NT2/D1 (cell line): ENCODE data around the gene CACNA2D3.

Experiments used
- DNase-seq: peaks from one replicate; pipeline ENCODE4 v3.0.0-alpha.2; 2011; ENCODE audit warnings: low read depth, low spot score
- H3K27me3 ChIP-seq: 2 replicates; pipeline ENCODE4 v1.6.0; 2011; ENCODE audit warnings: mild to moderate bottlenecking; ENCODE audit not compliant: insufficient read length, insufficient read depth
- H3K36me3 ChIP-seq: 2 replicates; pipeline ENCODE4 v1.6.1; 2011; ENCODE audit warnings: mild to moderate bottlenecking, low read length, mixed read lengths; ENCODE audit not compliant: insufficient read depth, insufficient read length
- H3K4me1 ChIP-seq: 2 replicates; pipeline ENCODE4 v1.5.1; 2011; ENCODE audit not compliant: insufficient read depth, insufficient read length
- H3K4me3 ChIP-seq: 2 replicates; pipeline ENCODE4 v1.5.1; 2011; ENCODE audit warnings: low read depth; ENCODE audit not compliant: insufficient read length
- H3K9ac ChIP-seq: 2 replicates; pipeline ENCODE4 v1.6.0; 2011; ENCODE audit warnings: low read depth; ENCODE audit not compliant: insufficient read length
- H3K9me3 ChIP-seq: 2 replicates; pipeline ENCODE4 v1.5.1; 2011; ENCODE audit warnings: mild to moderate bottlenecking, low read length; ENCODE audit not compliant: insufficient read depth
- SUZ12 ChIP-seq: IDR thresholded peaks from 2 replicates; pipeline ENCODE4 v1.6.1; 2011; ENCODE audit not compliant: insufficient read length, insufficient read depth; ENCODE audit errors: extremely low read depth
- YY1 ChIP-seq: IDR thresholded peaks from 2 replicates; pipeline ENCODE4 v1.6.1; 2011; ENCODE audit not compliant: insufficient read length, insufficient read depth
- ZNF274 ChIP-seq: IDR thresholded peaks from 2 replicates; pipeline ENCODE4 v1.6.1; 2011; ENCODE audit warnings: mild to moderate bottlenecking, low read depth, low read length

Gene CACNA2D3

GRCh38 chr3:54237109-54237508, 114.8 kb downstream of the CACNA2D3 start:
- Histone ChIP-seq H3K9ac (no peak overlapping the region), H3K36me3 (no peaks in the 10 kb centered on the region)
- TF ChIP-seq YY1 (no peak), SUZ12 (no peak), ZNF274 (no peak)

GRCh38 chr3:54237788-54238502, 115.6 kb downstream of the CACNA2D3 start:
- H3K4me3 ChIP-seq = no peak overlapping the region
- no peaks in the 10 kb centered on the region for H3K9me3 ChIP-seq
- no peaks in the 10 kb centered on the region for H3K36me3 ChIP-seq
- DNase-seq = no peak
- TF ChIP-seq SUZ12 (no peak), YY1 (no peak), ZNF274 (no peak)
- H3K27me3 ChIP-seq = no peaks in the 10 kb centered on the region
- no peaks in the 10 kb centered on the region for H3K4me1 ChIP-seq
- no peak overlapping the region for H3K9ac ChIP-seq

More at GRCh38 chr3:54237109-54237508, 114.8 kb downstream of the CACNA2D3 start:
- Histone ChIP-seq H3K4me1 (no peaks in the 10 kb centered on the region), H3K4me3 (no peak overlapping the region), H3K27me3 (no peaks in the 10 kb centered on the region), H3K9me3 (no peaks in the 10 kb centered on the region)
- DNase-seq = no peak

DNA sequence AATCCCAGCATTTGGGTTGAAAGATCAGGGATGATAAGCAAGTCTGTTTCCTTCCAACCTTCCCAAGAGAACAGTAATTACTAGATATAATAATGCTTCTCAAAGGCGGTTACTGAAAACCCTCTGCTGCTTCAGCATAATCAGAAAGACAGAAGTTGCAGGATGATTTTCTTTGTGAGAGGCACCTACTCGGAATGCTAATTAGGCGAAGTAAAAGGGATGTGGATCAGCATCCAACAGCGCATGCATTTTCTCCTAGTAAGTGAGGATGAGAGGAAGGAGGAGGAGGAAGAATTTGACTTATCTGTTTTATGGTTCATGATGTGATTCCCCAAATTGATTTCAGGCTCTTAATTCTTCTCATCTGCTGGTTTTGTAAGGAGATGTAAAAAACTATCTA, 118.0 kb downstream of the CACNA2D3 start:
- H3K4me1 ChIP-seq = peaks cover 2% of the 10 kb centered on the region

GRCh38 chr3:54243056-54243931, 120.9 kb downstream of the CACNA2D3 start:
- no peak for DNase-seq

More for the DNA sequence above, 118.0 kb downstream of the CACNA2D3 start:
- Histone ChIP-seq H3K27me3 (no peaks in the 10 kb centered on the region), H3K9ac (no peak overlapping the region), H3K9me3 (no peaks in the 10 kb centered on the region), H3K4me3 (no peak overlapping the region), H3K36me3 (no peaks in the 10 kb centered on the region)
- no peak for DNase-seq
- TF ChIP-seq SUZ12 (no peak), ZNF274 (no peak), YY1 (no peak)

GRCh38 chr3:54243960-54244682, 121.8 kb downstream of the CACNA2D3 start:
- Histone ChIP-seq H3K4me3 (no peak overlapping the region), H3K36me3 (no peaks in the 10 kb centered on the region), H3K9me3 (no peaks in the 10 kb centered on the region), H3K9ac (no peak overlapping the region), H3K4me1 (peaks cover 3% of the 10 kb centered on the region), H3K27me3 (no peaks in the 10 kb centered on the region)
- TF ChIP-seq ZNF274 = no peak
- no peak for TF ChIP-seq SUZ12
- no peak for TF ChIP-seq YY1
- DNase-seq = no peak

More at GRCh38 chr3:54243056-54243931, 120.9 kb downstream of the CACNA2D3 start:
- Histone ChIP-seq H3K4me1 (peaks cover 3% of the 10 kb centered on the region), H3K27me3 (no peaks in the 10 kb centered on the region), H3K36me3 (no peaks in the 10 kb centered on the region), H3K4me3 (no peak overlapping the region), H3K9me3 (no peaks in the 10 kb centered on the region), H3K9ac (no peak overlapping the region)
- no peak for TF ChIP-seq ZNF274
- no peak for TF ChIP-seq YY1
- TF ChIP-seq SUZ12 = no peak

DNA sequence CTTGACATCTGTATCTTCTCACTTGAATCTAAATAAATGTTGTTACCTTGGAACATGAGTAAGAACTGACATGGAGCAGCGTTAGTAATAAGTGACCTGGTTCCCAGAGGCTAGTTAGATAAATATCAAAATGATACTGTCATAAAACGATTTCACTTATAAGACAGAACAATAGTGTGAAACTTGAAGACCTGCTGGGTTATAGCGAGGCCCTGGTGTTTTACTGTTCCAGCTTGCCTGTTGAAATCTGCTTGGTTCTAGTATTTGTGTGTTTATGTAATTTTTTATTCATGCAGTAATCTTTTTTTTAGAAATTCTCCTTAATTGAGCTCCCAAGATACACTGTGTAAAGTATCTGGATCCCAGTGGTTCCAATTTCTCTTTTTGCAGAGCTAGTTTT, 129.4 kb downstream of the CACNA2D3 start:
- Histone ChIP-seq H3K27me3 (no peaks in the 10 kb centered on the region), H3K9ac (no peak overlapping the region), H3K4me1 (peaks cover 2% of the 10 kb centered on the region), H3K4me3 (no peak overlapping the region), H3K36me3 (no peaks in the 10 kb centered on the region), H3K9me3 (no peaks in the 10 kb centered on the region)
- DNase-seq = no peak
- TF ChIP-seq ZNF274 (no peak), YY1 (no peak), SUZ12 (no peak)
